22Rv1 (cell line): Measurements from ENCODE around the gene PARN.
"Not testable (repeated sequence)": the region's sequence is repeated elsewhere in the genome, so short reads cannot be mapped to it uniquely, and the experiment has no call there.

Experiments
- H3K27ac ChIP-seq: fragments of 450-650 bp; 2 replicates; pipeline ENCODE4 v1.5.1; 2017
- ZFX ChIP-seq: fragments of 450-650 bp; IDR thresholded peaks from 2 replicates; pipeline ENCODE4 v1.6.1; 2017; ENCODE audit warnings: antibody characterized with exemption, borderline replicate concordance
- TF ChIP-seq, protein P1 (sequence below): fragments of 450-650 bp; IDR thresholded peaks from 2 replicates; pipeline ENCODE4 v1.5.1; 2017; ENCODE audit warnings: mild to moderate bottlenecking

PARN gene

DNA sequence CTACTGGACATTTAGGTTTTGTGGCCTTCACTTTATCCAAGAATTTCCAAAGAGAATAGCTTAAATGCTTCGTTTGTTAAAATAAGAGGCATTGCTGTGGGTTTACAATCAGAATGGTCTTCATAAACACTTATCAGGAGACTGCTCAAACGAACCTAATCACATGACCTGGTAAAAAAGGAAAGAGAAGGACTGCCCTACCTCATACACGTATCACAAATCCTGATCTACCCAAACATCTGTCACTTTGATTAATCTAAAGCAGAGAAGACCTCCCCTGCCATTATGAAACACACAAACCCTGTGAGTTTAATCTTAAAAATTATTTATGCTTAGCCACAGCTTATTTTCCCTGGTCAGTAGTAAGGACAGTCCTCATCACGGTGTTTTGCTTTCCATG is 76.6 kb downstream of the PARN start:
- H3K27ac ChIP-seq = no peak overlapping the region
- TF ChIP-seq ZFX = no peak
- TF ChIP-seq, protein P1, sequence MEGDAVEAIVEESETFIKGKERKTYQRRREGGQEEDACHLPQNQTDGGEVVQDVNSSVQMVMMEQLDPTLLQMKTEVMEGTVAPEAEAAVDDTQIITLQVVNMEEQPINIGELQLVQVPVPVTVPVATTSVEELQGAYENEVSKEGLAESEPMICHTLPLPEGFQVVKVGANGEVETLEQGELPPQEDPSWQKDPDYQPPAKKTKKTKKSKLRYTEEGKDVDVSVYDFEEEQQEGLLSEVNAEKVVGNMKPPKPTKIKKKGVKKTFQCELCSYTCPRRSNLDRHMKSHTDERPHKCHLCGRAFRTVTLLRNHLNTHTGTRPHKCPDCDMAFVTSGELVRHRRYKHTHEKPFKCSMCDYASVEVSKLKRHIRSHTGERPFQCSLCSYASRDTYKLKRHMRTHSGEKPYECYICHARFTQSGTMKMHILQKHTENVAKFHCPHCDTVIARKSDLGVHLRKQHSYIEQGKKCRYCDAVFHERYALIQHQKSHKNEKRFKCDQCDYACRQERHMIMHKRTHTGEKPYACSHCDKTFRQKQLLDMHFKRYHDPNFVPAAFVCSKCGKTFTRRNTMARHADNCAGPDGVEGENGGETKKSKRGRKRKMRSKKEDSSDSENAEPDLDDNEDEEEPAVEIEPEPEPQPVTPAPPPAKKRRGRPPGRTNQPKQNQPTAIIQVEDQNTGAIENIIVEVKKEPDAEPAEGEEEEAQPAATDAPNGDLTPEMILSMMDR = no peak

DNA sequence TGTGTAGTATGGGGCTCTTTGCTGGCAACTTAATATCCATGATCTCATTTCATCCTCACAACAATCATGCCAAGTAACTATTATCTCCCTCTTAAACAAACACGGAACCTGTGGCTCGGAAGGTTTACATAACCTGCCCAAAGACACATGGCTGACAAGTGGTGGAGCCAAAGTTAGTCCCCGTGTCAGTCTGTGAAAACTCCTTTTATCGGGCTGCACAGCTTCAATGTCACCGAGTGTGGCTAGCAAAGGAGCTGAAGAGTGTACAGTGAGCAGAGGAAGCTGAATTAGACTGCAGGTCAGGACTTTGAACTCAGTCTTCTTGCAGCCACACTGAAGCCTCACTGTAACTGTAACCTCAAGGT is 80.3 kb downstream of the PARN start:
- H3K27ac ChIP-seq = no peak overlapping the region
- TF ChIP-seq, protein P1 = no peak
- no peak for TF ChIP-seq ZFX

DNA sequence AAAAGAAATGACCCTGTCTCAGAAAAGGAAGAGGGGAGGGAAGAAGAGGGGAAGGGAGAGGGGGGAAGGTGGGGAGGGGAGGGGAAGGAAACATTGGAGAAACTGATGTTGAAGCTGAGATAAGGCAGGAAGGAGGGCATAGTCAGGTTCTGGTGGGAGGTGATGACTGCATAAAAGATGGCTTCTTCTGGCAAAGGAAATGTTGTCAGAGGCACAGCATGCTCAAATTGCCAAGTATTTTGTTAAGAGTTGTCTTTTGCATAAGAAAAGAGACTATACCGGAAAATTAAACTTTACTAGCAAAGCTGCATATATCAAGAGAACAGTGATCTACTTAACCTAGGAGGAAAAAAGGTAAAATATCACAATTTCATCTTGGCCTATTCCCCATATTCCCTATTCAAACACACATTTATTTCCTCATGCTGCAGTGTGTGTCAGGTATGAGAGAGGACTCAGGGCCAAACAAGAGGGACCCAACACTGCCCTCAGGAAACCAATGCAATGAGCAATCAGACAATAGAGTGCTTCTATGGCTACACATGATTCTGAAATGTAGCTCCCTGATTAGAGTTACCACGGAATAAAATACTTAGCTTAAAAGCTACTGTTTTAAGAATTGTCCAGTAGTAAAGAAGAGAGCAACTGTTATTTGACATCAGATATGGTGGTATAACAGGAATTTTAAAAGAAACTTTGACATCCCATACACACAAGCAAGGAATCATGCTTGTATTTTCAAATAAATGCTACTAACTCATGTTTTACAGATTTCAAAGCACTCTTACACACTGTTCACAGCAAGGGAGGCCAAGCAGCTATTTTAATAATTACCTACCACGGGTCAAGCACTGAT is 80.9 kb downstream of the PARN start:
- no peak for TF ChIP-seq ZFX
- TF ChIP-seq, protein P1 = no peak
- no peak overlapping the region for H3K27ac ChIP-seq

DNA sequence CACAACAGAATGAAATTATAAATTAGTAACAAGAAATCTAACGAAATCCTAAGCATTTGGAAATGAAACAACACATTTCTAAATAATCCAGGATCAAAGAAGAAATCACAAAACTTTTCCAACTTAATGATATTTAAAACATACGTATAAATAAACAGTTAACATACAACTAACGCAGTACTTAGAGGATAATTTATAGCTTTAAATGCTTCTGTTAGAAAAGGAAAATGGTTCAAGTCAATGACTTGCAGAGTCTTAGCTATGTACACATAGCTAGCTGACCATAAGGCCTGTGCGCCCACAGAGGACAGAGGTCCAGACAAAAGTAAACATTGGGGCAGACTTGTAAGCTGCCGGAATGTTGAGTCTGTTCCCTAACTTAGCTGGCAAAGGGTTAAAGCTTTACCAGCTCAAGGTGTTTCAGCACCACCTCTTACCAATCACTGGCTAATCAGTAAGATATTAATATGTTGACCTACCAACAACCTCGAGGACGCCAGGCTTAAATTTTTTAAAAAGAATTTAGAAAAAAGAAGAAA is 84.6 kb downstream of the PARN start:
- no peak for TF ChIP-seq ZFX
- TF ChIP-seq, protein P1 = no peak
- no peak overlapping the region for H3K27ac ChIP-seq

DNA sequence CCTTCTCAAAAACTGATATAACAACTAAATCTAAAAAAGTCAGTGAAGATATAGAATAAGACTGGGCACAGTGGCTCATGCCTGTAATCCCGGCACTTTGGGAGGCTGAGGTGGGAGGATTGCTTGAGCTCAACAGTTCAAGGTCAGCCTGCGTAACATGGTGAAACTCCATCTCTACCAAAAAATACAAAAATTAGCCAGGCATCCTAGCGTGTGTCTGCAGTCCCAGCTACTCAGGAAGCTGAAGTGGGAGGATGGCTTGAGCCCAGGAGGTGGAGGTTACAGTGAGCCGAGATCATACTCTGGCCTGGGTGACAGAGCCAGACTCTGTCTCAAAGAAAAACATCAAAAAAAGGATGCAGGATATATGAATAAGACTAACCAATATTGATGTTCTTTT is 85.2 kb downstream of the PARN start:
- not testable (repeated sequence) for H3K27ac ChIP-seq

DNA sequence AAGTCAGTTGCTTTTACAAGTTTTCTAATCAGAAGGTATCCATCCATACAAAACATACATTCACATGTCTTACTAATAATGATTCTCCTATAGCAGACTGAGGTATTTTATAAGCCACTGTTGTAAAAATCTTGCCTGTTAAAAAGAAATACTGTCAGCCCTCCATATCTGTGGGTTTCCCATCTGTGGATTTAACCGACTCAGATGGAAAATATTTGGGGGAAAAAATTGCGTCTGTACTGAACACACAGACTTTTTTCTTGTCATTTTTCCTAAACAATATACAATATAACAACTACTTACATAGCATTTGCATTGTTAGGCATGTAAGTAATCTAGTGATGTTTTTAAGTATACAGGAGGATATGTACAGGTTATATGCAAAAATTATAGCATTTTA is 90.4 kb downstream of the PARN start:
- H3K27ac ChIP-seq = no peak overlapping the region
- TF ChIP-seq ZFX = no peak
- TF ChIP-seq, protein P1 = no peak

DNA sequence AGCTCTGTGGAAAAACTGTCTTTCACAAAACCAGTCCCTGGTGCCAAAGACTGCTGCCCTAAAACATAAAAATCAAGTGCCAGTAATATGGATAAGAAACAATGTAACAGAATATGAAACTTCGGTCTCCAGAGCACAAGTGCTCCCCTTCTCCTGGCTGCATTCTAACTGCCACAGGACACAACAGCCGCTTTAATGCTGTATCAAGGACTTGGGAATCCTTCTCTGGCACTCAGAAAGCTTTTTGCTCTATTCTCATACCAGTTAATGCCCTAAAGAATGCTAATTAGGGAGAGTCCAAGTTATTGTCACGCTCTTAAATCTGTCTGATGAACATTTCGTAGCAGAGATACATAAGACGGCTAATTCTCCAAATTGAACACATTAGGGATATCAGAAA is 90.9 kb downstream of the PARN start:
- H3K27ac ChIP-seq = no peak overlapping the region
- TF ChIP-seq, protein P1 = no peak
- TF ChIP-seq ZFX = no peak

DNA sequence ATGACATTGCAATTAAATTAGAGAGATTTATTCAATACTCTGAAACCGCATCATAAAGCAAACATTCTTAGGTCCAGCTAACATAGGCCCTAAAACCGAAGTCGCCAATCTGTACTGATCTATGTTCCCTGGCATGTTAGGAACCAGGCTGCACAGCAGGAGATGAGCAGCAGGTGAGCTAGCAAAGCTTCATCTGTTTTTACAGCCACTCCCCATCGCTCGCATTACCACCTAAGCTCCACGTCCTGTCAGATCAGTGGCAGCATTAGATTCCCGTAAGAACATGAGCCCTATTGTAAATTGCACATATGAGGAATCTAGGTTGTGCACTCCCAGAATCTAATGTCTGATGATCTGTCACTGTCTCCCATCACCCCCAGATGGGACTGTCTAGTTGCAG is 91.5 kb downstream of the PARN start:
- no peak overlapping the region for H3K27ac ChIP-seq

More for the DNA sequence above, 91.5 kb downstream of the PARN start:
- TF ChIP-seq ZFX = no peak
- TF ChIP-seq, protein P1 = no peak
